NCI-H2171 treated with DMSO at 0.1 percent for 48 hours (cell line): ENCODE data around the gene ANO6.
"Not testable (repeated sequence)": the region's sequence is repeated elsewhere in the genome, so short reads cannot be mapped to it uniquely, and the experiment has no call there.

Experiments used
- DNase-seq: peaks from one replicate; lab custom pipeline; 2025; lab: John Stamatoyannopoulos, UW

ANO6 gene

GRCh38 chr12:45214071-45214470 lies 1.8 kb upstream of the ANO6 start:
- no peak for DNase-seq

GRCh38 chr12:45214749-45215418 lies 1.0 kb upstream of the ANO6 start:
- DNase-seq = no peak

GRCh38 chr12:45216230-45216982 lies 511 bp downstream of the ANO6 start:
- no peak for DNase-seq

GRCh38 chr12:45216983-45217485 lies 1.1 kb downstream of the ANO6 start:
- peak; percentile 0 for DNase-seq

GRCh38 chr12:45217846-45218245 lies 2.0 kb downstream of the ANO6 start:
- DNase-seq = no peak

- DNase-seq = no peak
These were observed 3.7 kb downstream of the ANO6 start for GRCh38 chr12:45219621-45220020.

GRCh38 chr12:45220363-45220931 lies 4.6 kb downstream of the ANO6 start:
- no peak for DNase-seq

- DNase-seq = no peak
These were observed 5.1 kb downstream of the ANO6 start for GRCh38 chr12:45220969-45221368.

- DNase-seq = no peak
These were observed 8.0 kb downstream of the ANO6 start for GRCh38 chr12:45223868-45224267.

- no peak for DNase-seq
These were observed 8.4 kb downstream of the ANO6 start for GRCh38 chr12:45224311-45224710.

GRCh38 chr12:45226021-45226420 lies 10.1 kb downstream of the ANO6 start:
- no peak for DNase-seq

- DNase-seq = no peak
These were observed 11.6 kb downstream of the ANO6 start for GRCh38 chr12:45227316-45228067.

GRCh38 chr12:45231515-45232145 lies 15.7 kb downstream of the ANO6 start:
- no peak for DNase-seq

- DNase-seq = no peak
These were observed 16.4 kb downstream of the ANO6 start for GRCh38 chr12:45232146-45232755.

GRCh38 chr12:45232756-45233372 lies 17.0 kb downstream of the ANO6 start:
- no peak for DNase-seq

- DNase-seq = no peak
These were observed 18.4 kb downstream of the ANO6 start for GRCh38 chr12:45234139-45234865.

GRCh38 chr12:45235087-45236025 lies 19.5 kb downstream of the ANO6 start:
- DNase-seq = no peak

- not testable (repeated sequence) for DNase-seq
These were observed 20.5 kb downstream of the ANO6 start for GRCh38 chr12:45236383-45236782.

GRCh38 chr12:45242180-45242579 lies 26.3 kb downstream of the ANO6 start:
- no peak for DNase-seq
